Stimulated activated naive CD4-positive, alpha-beta T cell treated with Interleukin-2 at 50 U/mL for 16 hours (primary cell): ENCODE results near the gene PLA2G3.
A peak's percentile ranks its signal among the peaks of the same experiment; 100 is the strongest.
"Not testable (repeated sequence)": the region's sequence is repeated elsewhere in the genome, so short reads cannot be mapped to it uniquely, and the experiment has no call there.

Experiments used
- DNase-seq: peaks from one replicate; lab custom pipeline; 2025; lab: John Stamatoyannopoulos, UW

PLA2G3 gene

GRCh38 chr22:31122532-31123291 is 17.6 kb downstream of the PLA2G3 start, which contains the start of gene INPP5J:
Gene INPP5J (plus strand): TSS chr22:31122966. CDS start chr22:31123015, 49 bp downstream.
- DNase-seq, result no peak

DNA sequence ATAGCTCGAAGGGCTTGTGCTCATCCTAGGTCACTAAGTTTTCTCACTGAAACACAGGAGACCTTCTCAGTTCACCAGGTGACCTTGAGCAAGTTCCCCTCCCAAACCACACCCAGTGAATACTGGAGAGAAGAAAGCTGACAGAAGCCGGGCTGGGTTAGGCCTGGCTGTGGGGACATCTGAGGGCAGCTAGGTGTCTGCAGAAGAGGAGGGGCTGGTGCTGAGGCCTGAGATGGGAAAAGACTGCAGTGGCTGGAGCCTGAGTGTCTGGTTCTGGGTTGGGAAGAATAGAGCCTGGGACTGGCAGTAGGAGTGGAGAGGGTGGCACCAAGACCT is 18.1 kb downstream of the PLA2G3 start:
- no peak for DNase-seq

DNA sequence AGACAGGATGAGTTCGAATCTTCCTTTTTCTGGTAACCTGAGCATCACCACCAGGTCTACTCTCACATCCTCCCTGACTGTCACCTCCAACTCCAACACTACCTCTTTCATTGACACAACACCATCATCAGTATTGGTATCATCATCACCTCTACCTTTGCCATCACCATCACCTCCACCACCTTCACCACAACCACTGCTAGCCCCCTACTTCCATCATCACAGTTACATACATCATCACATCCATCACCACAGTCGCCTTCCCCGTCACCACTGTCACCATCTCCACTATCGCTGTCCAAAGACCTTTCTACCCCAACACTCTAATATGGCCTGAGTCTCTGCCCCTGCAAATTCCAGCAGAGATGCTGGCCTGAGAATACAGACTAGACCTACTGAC is 18.9 kb downstream of the PLA2G3 start:
- DNase-seq, result no peak

DNA sequence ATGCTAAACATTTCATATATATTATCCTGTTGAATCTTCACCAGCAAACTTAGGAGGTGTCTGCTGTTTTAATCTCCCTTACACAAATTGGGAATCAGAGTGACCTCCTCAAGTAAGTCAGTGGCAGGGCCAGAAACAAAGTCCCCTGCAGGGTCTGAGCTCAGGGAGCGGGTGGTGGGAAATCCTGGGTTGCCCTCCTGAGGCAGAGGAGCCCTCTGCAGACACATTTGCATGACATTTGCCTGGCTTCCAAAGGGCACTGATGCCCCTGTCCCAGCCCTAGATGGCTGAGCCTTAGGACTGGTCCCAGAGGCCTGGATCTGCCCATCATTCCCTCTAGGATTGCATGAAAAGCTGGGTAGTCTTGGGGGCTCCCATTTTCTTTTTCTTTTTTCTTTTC is 19.7 kb downstream of the PLA2G3 start:
- DNase-seq, result no peak

GRCh38 chr22:31120230-31120629 is 20.1 kb downstream of the PLA2G3 start:
- DNase-seq, result no peak

- DNase-seq, result no peak
Measured at GRCh38 chr22:31119026-31119717, 21.1 kb downstream of the PLA2G3 start.

- no peak for DNase-seq
Measured at GRCh38 chr22:31118046-31118820, 22.1 kb downstream of the PLA2G3 start.

DNA sequence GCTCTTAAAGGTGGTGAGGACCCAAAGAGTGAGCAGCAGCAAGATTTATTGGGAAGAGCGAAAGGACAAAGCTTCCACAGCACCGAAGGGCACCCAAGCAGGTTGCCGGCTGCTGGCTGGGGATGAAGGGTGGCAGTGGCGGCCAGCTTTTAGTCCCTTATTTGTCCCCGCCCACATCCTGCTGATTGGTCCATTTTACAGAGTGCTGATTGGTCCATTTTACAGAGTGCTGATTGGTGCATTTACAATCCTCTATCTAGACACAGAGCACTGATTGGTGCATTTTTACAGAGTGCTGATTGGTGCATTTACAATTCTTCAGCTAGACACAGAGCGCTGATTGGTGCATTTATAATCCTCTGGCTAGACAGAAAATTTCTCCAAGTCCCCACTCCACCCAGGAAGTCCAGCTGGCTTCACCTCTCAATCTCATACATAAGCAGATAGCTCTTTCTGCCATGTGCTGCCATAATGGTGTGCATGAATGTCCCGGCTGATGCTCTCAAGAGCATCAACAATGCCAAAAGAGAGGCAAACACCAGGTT is 27.7 kb downstream of the PLA2G3 start:
- not testable (repeated sequence) for DNase-seq

GRCh38 chr22:31107894-31108218 is 32.5 kb downstream of the PLA2G3 start:
- no peak for DNase-seq

- DNase-seq, result peak; percentile 92
Measured at GRCh38 chr22:31107178-31107893, 33.0 kb downstream of the PLA2G3 start, which contains the start of gene SELENOM. Gene SELENOM (minus strand): TSS chr22:31107568. CDS start chr22:31107505, 63 bp downstream.

- no peak for DNase-seq
Measured at GRCh38 chr22:31106731-31107177, 33.6 kb downstream of the PLA2G3 start.

DNA sequence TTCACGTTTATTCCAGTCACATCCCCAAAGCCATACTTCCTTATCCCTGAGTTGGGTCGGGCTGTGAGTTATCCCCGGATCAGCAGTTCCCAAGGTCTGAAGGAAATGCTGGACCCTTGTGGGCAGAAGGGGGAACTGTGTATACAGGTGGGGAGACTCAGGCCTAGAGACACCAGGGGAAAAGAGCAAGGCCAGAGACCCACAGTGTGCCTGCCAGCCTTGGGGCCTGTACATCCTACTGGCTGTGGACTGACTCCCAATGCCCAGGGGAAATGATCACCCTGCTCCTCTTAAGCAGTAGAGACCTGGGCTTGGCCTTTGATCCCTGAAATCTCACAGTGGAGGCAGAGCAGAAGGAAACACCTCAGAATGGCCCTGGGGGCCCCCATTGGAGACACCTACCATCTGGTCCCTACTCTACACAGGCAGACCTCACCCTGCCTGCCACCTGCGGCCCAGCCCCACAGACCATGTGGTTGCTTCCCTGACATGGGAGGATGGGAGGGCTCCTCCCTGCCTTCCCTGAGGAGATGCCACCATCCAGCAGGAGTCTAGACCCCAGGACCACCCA is 34.2 kb downstream of the PLA2G3 start:
- no peak for DNase-seq

- no peak for DNase-seq
Measured at GRCh38 chr22:31105282-31105929, 34.9 kb downstream of the PLA2G3 start.

DNA sequence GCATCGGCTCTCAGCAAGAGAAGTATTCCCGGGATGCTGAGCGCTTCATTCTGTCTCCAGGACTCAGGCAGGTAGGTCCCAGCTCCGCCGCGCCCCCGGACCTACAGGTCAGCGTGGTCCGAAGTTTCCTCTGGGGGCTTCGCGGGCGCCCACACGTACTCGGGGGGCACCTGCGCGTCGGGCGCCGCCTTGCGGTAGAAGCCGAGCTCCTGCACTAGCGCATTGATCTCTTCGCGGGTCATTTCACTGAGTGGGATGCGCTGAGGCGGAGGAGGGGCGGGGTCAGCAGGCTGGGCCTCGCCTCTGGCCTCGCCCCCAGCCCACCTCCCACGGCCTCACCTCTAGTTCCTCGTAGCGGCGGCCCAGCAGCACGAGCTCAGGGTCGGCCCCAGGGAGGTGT is 35.4 kb downstream of the PLA2G3 start:
- no peak for DNase-seq

- DNase-seq, result no peak
Measured at GRCh38 chr22:31103899-31104694, 36.2 kb downstream of the PLA2G3 start.

- no peak for DNase-seq
Measured at GRCh38 chr22:31103111-31103510, 37.2 kb downstream of the PLA2G3 start.

DNA sequence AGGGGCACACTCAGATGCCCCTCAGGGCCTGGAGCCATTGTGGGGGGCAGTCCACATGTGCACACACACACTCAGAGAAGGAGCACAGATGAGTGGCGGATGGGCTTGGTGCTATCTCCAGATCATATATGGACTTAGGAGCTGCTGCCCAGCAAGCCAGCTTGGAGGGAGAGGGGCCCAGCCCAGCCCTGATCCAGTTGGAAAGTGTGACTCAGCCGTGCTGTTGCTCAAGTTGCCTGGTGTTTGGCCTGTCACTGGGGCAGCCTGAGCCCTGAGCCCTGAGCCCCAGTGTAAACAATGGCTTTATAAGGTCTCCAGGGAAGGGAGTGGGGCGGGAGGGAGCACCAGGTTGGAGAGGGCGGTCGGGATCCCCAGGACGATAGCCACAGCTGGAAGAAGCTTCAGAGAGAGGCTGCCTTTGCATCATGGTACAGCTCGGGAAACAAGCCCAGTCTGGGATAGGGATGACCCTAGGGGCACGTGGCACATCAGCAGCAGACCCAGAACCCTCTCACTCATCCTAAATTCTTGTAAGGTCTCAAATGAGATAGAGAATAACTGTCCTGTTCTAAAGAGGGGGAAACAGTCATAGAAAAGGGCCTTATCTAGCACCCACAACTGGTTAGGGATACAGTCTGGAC is 37.7 kb downstream of the PLA2G3 start:
- DNase-seq, result no peak

DNA sequence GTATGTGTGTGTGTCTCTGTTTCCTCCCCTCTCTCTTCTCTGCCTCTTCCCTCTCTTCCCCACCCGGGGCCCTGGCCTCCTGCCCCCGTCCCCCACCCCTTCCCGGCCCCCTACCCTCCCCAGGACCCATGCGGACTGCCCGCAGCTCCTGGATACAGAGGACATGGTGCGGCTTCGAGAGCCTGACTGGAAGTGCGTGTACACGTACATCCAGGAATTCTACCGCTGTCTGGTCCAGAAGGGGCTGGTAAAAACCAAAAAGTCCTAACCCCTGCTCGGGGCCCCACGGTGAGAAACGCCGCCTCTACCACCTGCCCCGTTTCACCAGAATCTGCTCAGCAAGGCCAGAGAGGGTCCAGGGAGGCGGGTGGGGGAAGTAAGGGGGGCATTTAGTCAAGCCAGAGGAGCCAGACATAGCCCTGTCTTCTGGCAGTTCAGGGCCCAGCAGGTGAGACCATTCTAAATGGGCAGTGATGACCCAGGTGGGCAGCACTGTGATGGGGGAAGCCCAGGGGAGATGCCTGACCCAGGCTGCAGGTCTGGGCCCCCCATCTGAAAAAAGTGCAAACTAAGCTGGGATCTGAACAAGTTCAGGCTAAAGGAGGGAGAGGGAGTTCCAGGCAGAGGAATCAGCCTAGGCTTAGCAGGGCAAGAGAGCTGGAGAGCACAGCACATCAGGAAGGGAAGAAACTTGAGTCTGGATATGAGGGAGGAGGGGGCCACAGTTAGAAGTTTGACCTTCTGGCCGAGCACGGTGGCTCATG is 39.4 kb downstream of the PLA2G3 start:
- DNase-seq, result no peak
